Ovary (tissue), 9 donors: ENCODE results near the gene ANXA5. TPM values are rescaled to one million over a fixed set of nuclear protein-coding genes. Genes with fewer than 3 reads are reported as not detected.

Source experiments
- DNase-seq, 5 donors: peaks; one replicate each; pipeline ENCODE4 v3.0.0-alpha.2; 2019 to 2020
- H3K27ac ChIP-seq, 2 donors: fragments of 200-600 bp; one replicate each; pipeline versions ENCODE4 v1.5.1 to v1.8.0; 2019 to 2022
- H3K27me3 ChIP-seq: fragments of 200-600 bp; one replicate; pipeline ENCODE4 v1.8.0; 2022
- H3K36me3 ChIP-seq: fragments of 200-600 bp; sonication (generic); one replicate; pipeline ENCODE4 v1.5.1; 2019
- H3K4me1 ChIP-seq: one replicate; pipeline ENCODE4 v1.8.1; 2013; ENCODE audit warnings: mild to moderate bottlenecking, moderate library complexity; ENCODE audit not compliant: insufficient read depth
- H3K4me3 ChIP-seq: fragments of 200-600 bp; sonication (generic); one replicate; pipeline ENCODE4 v1.5.1; 2017
- H3K9me3 ChIP-seq, 2 donors: fragments of 200-600 bp in 1 of 2; sonication (generic) in 1 of 2; one replicate each; pipeline versions ENCODE4 v1.5.1 to v1.8.1; 2013 to 2019; ENCODE audit warnings: mild to moderate bottlenecking in 1 of 2, moderate library complexity in 1 of 2
- CTCF ChIP-seq, 3 donors: fragments of 450-650 bp in 2 of 3; fragments of 200-600 bp in 1 of 3; IDR thresholded peaks; one replicate each; pipeline versions ENCODE4 v1.5.1 to v1.8.0; 2016 to 2022; ENCODE audit warnings: antibody characterized with exemption in 3 of 3, mild to moderate bottlenecking in 1 of 3
- EP300 ChIP-seq: sonication (generic); formaldehyde crosslinking; IDR thresholded peaks from one replicate; pipeline ENCODE4 v1.6.1; 2017; ENCODE audit warnings: antibody characterized with exemption
- POLR2A ChIP-seq: fragments of 450-650 bp; IDR thresholded peaks from one replicate; pipeline ENCODE4 v1.6.1; 2017; ENCODE audit warnings: antibody characterized with exemption, mild to moderate bottlenecking, moderate library complexity
- WGBS, 3 donors: extraction: QIAGEN DNeasy Blood & Tissue Kit in 1 of 3; methylation state at CpG; one replicate each; pipeline versions ENCODE4 v1.1.5 to v1.1.7; 2013 to 2017; 5-methylcytosine and 5-hydroxymethylcytosine counted together
- intact Hi-C, 4 donors: fragments of 100-400 bp; cut with DNase I; formaldehyde crosslinking; loops; one replicate each; pipeline versions ENCODE4 v1.11.0 to v1.15.1; 2022 to 2023
- polyA plus RNA-seq, 2 donors: library from polyadenylated mRNA; stranded (reverse); fragments of 200-250 nt in 1 of 2; fragments of 350-450 nt in 1 of 2; fragmentation: Illumina TruSeq in 1 of 2; extraction: RNeasy Lipid Tissue Mini Kit (QIAGEN cat#74804) in 1 of 2; gene quantifications; one replicate each; pipeline ENCODE4 v1.2.3, GENCODE V29; 2013 to 2014
- total RNA-seq, 7 donors: library from RNA; depleted of rRNA in 2 of 7; stranded (reverse); fragments of >200 nt in 2 of 7; fragmentation: NEBNext Ultra II Directional in 3 of 7; extraction: Animal tissue kit (Norgen Biotek cat#: 25700) in 3 of 7; gene quantifications; one replicate each; pipeline versions ENCODE4 v1.1.0 to v1.2.4, GENCODE V29; 2016 to 2023
- donor health status: DM: no; HTN: no; CAD: no; lungs with moderate emphysema.
- donor health status: DM: no; HTN: no; CAD: no.
- donor health status: Bipolar disorder and iron deficiency.
- donor health status: DM: yes; HTN: yes; CAD: no.
- donor health status: DM: no; HTN: no; CAD: no.
- donor health status: DM: yes; HTN: yes; CAD: no.

The ANXA5 gene
- total and polyA plus RNA-seq, 9 donors = 130 to 859 (median 261) TPM

- H3K36me3 ChIP-seq = no peaks in the 10 kb centered on the region
- no peak overlapping the region for H3K4me3 ChIP-seq
- H3K4me1 ChIP-seq = no peaks in the 10 kb centered on the region
- no peak for DNase-seq
- 41 to 46% (median 44%) methylated on average over 5 of the region's 5 CpGs for WGBS, 3 donors
- intact Hi-C loops = loop anchor here in 1 of 4 donors (10.0 kb wide), 1 partner anchor 277 kb away; no protein-coding TSS in a partner anchor
- no peaks in the 10 kb centered on the region for H3K9me3 ChIP-seq
- no peaks in the 10 kb centered on the region for H3K27me3 ChIP-seq
- no peak for TF ChIP-seq CTCF (IDR thresholded peaks at IDR 0.05)
- TF ChIP-seq POLR2A = no peak
- no peak for TF ChIP-seq EP300
- H3K27ac ChIP-seq = no peak overlapping the region
Observed at GRCh38 chr4:121651597-121651996, 45.2 kb downstream of the ANXA5 start.

GRCh38 chr4:121650741-121651140, 46.0 kb downstream of the ANXA5 start:
- H3K4me1 ChIP-seq = no peaks in the 10 kb centered on the region
- no peak for DNase-seq
- 66 to 78% (median 71%) methylated on average over 2 of the region's 2 CpGs for WGBS, 3 donors
- no peak overlapping the region for H3K4me3 ChIP-seq
- no peaks in the 10 kb centered on the region for H3K9me3 ChIP-seq
- intact Hi-C loops = loop anchor here in 1 of 4 donors (10.0 kb wide), 1 partner anchor 276 kb away; no protein-coding TSS in a partner anchor
- no peak for TF ChIP-seq POLR2A
- TF ChIP-seq CTCF (IDR thresholded peaks at IDR 0.05) = no peak
- no peak for TF ChIP-seq EP300
- H3K27ac ChIP-seq = no peak overlapping the region
- no peaks in the 10 kb centered on the region for H3K36me3 ChIP-seq
- H3K27me3 ChIP-seq = no peaks in the 10 kb centered on the region

- Histone ChIP-seq H3K9me3 (no peaks in the 10 kb centered on the region), H3K36me3 (no peaks in the 10 kb centered on the region), H3K4me1 (no peaks in the 10 kb centered on the region), H3K27me3 (no peaks in the 10 kb centered on the region), H3K27ac (no peak overlapping the region), H3K4me3 (no peak overlapping the region)
- TF ChIP-seq POLR2A (no peak), EP300 (no peak), CTCF (IDR thresholded peaks at IDR 0.05) (no peak)
- no peak for DNase-seq
- 17 to 20% (median 19%) methylated on average over 3 of the region's 3 CpGs for WGBS, 3 donors
- intact Hi-C loops = no loop called here
Observed at GRCh38 chr4:121648516-121648915, 48.3 kb downstream of the ANXA5 start.

GRCh38 chr4:121642876-121643585, 53.7 kb downstream of the ANXA5 start:
- no peaks in the 10 kb centered on the region for H3K9me3 ChIP-seq
- DNase-seq = no peak
- no peaks in the 10 kb centered on the region for H3K36me3 ChIP-seq
- no peak for TF ChIP-seq CTCF (IDR thresholded peaks at IDR 0.05)
- no peak for TF ChIP-seq EP300
- TF ChIP-seq POLR2A = no peak
- WGBS, 3 donors = 89 to 91% (median 89%) methylated on average over 8 of the region's 8 CpGs
- H3K27ac ChIP-seq = no peak overlapping the region
- intact Hi-C loops = no loop called here
- no peaks in the 10 kb centered on the region for H3K4me1 ChIP-seq
- no peak overlapping the region for H3K4me3 ChIP-seq
- H3K27me3 ChIP-seq = no peaks in the 10 kb centered on the region
